Coronary artery (tissue), 2 donors: ENCODE measurements around the gene PNKP.

Source experiments
- DNase-seq: peaks from one replicate; pipeline ENCODE4 v3.0.0-alpha.2; 2017; ENCODE audit warnings: low spot score
- H3K27ac ChIP-seq, 2 donors: fragments of 200-600 bp; sonication (generic); one replicate each; pipeline ENCODE4 v1.5.1; 2016 to 2019
- H3K4me3 ChIP-seq: fragments of 200-600 bp; sonication (generic); 2 replicates; pipeline ENCODE4 v1.5.1; 2016; ENCODE audit warnings: mild to moderate bottlenecking, moderate library complexity
- CTCF ChIP-seq: fragments of 200-600 bp; sonication (generic); IDR thresholded peaks from one replicate; pipeline ENCODE4 v1.5.1; 2019; ENCODE audit warnings: antibody characterized with exemption

Gene PNKP

GRCh38 chr19:49878744-49879070 lies 11.3 kb upstream of the PNKP start:
- TF ChIP-seq CTCF: no peak
- no peak for DNase-seq
- Histone ChIP-seq H3K4me3 (peak overlapping the region; percentile 94), H3K27ac (peak overlapping the region; percentile 99 to 100)

GRCh38 chr19:49877879-49878743 lies 10.7 kb upstream of the PNKP start:
- peak; percentile 99 for DNase-seq
- H3K4me3 ChIP-seq: peak overlapping the region; percentile 94
- TF ChIP-seq CTCF: no peak
- H3K27ac ChIP-seq: peak overlapping the region; percentile 99 to 100

GRCh38 chr19:49877020-49877878 lies 9.9 kb upstream of the PNKP start, which contains the start of the genes AKT1S1 and TBC1D17:
Gene AKT1S1, minus strand, starts transcription at chr19:49877355. Its CDS starts 4,060 bp downstream, at chr19:49873295.
Gene TBC1D17, plus strand, starts transcription at chr19:49877702. Its CDS starts 22 bp downstream, at chr19:49877724.
- H3K4me3 ChIP-seq: peak within 1 kb of the TSS; percentile 94
- TF ChIP-seq CTCF: no peak

GRCh38 chr19:49876422-49877019 lies 9.1 kb upstream of the PNKP start:
- peak overlapping the region; percentile 94 for H3K4me3 ChIP-seq
- H3K27ac ChIP-seq: peak overlapping the region; percentile 99 to 100
- peak; percentile 99 for DNase-seq
- TF ChIP-seq CTCF: no peak

More at GRCh38 chr19:49877020-49877878, 9.9 kb upstream of the PNKP start, which contains the start of the genes AKT1S1 and TBC1D17:
- peak within 1 kb of the TSS; percentile 99 to 100 for H3K27ac ChIP-seq
- DNase-seq: peak; percentile 100

GRCh38 chr19:49875857-49876421 lies 8.6 kb upstream of the PNKP start:
- peak overlapping the region; percentile 99 to 100 for H3K27ac ChIP-seq
- no peak for TF ChIP-seq CTCF
- peak overlapping the region; percentile 94 for H3K4me3 ChIP-seq
- no peak for DNase-seq

- H3K27ac ChIP-seq: peak overlapping the region; percentile 99 to 100
- no peak for DNase-seq
- peak overlapping the region; percentile 94 for H3K4me3 ChIP-seq
- TF ChIP-seq CTCF: no peak
These were observed 7.8 kb upstream of the PNKP start for GRCh38 chr19:49875177-49875576.
